SH-SY5Y (cell line): ENCODE measurements around the gene MYO1A.

ENCODE experiments used
- GATA2 ChIP-seq: IDR thresholded peaks from 2 replicates; pipeline ENCODE4 v1.6.1; 2011; ENCODE audit warnings: mild to moderate bottlenecking, low read depth, low read length
- GATA3 ChIP-seq: IDR thresholded peaks from 2 replicates; pipeline ENCODE4 v1.6.1; 2011; ENCODE audit warnings: low read depth, mild to moderate bottlenecking, low read length, moderate library complexity

GRCh38 chr12:57033431-57033830, 16.5 kb downstream of the MYO1A start:
- TF ChIP-seq GATA3 (no peak), GATA2 (no peak)
